ENCODE measurements around the gene CFAP74.

DNA sequence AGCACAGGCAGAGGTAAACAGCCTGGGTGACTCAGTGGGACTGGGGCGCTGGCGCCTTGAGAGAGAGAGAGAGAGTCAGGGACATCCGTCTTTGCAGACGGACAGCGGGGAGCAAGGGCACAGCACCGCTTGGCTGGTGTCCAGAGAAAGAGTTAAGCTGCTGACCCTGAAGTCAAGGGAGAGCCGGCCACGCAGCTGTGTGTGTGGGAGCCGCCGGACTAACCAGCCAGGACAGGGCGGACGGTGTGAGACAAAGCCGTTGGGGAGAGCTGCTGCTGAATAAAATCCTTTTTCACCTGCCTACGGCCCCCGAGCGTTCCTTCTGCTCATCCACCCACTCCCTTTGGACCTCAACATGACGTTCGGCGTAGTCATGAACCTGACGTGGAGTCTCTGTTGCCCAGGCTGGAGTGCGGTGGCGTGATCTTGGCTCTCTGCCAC, 14.5 kb downstream of the CFAP74 start:
- TF ChIP-seq NFIC (IDR thresholded peaks at IDR 0.05) (no peak), TAF1 (IDR thresholded peaks at IDR 0.05; ENCODE audit: low read depth) (no peak), YY1 (IDR thresholded peaks at IDR 0.05; ENCODE audit: low read depth) (no peak), EP300 (IDR thresholded peaks at IDR 0.05; ENCODE audit: borderline replicate concordance) (no peak)
- TF ChIP-seq, protein P1, sequence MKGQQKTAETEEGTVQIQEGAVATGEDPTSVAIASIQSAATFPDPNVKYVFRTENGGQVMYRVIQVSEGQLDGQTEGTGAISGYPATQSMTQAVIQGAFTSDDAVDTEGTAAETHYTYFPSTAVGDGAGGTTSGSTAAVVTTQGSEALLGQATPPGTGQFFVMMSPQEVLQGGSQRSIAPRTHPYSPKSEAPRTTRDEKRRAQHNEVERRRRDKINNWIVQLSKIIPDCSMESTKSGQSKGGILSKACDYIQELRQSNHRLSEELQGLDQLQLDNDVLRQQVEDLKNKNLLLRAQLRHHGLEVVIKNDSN (IDR thresholded peaks at IDR 0.05) = no peak
